Lower leg skin (tissue), 4 donors: Measurements from ENCODE around the gene KCNG3. TPM values are rescaled to one million over a fixed set of nuclear protein-coding genes. Genes with fewer than 3 reads are reported as not detected.

Experiments used
- DNase-seq, 2 donors: peaks; one replicate each; pipeline ENCODE4 v3.0.0-alpha.2; 2019; ENCODE audit warnings: low spot score in 2 of 2
- H3K4me3 ChIP-seq: fragments of 200-600 bp; sonication (generic); 2 replicates; pipeline ENCODE4 v1.5.1; 2017; ENCODE audit warnings: mild to moderate bottlenecking, low read depth; ENCODE audit not compliant: poor library complexity, severe bottlenecking
- POLR2A ChIP-seq, 2 donors: fragments of 450-650 bp; IDR thresholded peaks; one replicate each; pipeline ENCODE4 v1.6.1; 2016 to 2017; ENCODE audit warnings: antibody characterized with exemption in 2 of 2, mild to moderate bottlenecking in 1 of 2, moderate library complexity in 1 of 2
- WGBS, 2 donors: methylation state at CpG; one replicate each; pipeline ENCODE4 v1.1.5; 2018; 5-methylcytosine and 5-hydroxymethylcytosine counted together
- intact Hi-C: fragments of 100-400 bp; cut with DNase I; formaldehyde crosslinking; loops from one replicate; pipeline ENCODE4 v1.15.0; 2023; ENCODE audit warnings: low total_unique reads
- total RNA-seq, 4 donors: library from RNA; depleted of rRNA; stranded (reverse); fragments of >200 nt; gene quantifications; one replicate each; pipeline ENCODE4 v1.1.0, GENCODE V29; 2016
- TF ChIP-seq, protein P1 (sequence below), 3 donors: fragments of 450-650 bp; IDR thresholded peaks; one replicate each; pipeline ENCODE4 v1.5.1; 2016; ENCODE audit warnings: antibody characterized with exemption in 3 of 3, mild to moderate bottlenecking in 3 of 3, moderate library complexity in 2 of 3

KCNG3 gene
- total RNA-seq, 4 donors from 2014 or later = 0.25 to 0.98 (median 0.57) TPM

DNA sequence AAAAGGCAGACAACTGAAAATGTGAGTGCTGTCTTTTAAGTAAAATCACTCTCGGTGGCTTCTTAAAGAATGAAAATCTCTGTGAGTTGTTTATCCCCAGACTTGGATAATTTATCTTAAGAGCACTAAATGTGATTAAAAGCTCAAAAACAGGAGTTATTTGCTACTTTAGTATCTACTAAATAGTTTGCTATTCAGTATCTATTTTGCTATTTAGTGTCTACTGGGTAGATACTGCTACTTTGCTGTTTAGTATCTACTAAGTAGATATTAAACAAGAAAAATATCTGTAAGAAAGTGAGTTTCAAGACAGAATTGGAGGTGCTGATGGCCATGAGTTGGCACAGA lies 1.4 kb upstream of the KCNG3 start:
- no peak overlapping the region for H3K4me3 ChIP-seq
- no peak for TF ChIP-seq POLR2A (IDR thresholded peaks at IDR 0.05)
- DNase-seq = no peak
- 0% methylated on average over 1 of the region's 1 CpG for WGBS, 2 donors
- intact Hi-C loops = loop anchor here (10.0 kb wide), 1 partner anchor 170 kb away; no protein-coding TSS in a partner anchor

DNA sequence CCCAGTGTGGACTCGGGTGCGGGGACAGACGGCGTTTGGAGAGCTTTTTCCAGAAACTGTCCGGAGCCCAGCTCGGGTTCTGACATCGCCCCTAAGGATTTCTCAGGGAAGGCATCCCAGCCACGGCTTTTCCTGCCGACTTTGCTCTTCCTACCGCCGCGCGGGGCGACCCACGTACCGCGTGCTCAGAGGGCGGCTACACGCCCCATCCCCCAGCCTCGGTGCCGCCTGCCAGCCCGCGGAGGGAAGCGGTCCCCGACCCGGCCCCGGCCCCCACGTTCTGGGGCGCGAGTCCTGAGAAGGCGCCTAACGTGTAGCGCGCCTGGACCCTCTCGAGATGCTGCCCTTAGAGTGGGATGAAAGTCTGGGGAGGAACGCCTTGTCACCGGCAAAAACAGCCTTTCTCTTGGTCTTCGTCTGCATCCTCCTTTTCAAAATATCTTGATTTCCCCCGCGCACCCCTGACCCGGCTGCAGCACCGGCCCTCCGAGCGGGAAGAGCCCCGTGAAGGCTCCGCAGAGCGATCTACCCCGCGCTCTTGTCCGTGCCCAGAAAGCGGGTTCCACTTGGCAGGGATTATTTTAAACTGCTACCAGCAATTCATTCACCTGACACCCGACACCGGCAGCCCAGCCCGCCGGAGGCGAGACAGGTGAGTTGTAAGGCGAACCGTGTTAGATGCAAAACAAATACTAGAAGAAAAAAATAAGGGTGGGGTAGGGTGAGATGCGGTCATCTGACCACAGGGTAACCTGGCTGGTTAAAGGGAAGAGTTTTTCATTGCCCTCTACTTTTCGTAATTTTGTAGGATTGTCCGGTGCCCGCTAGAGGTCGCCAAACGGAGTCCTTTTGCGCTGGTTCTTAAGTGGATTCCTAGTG lies 812 bp upstream of the KCNG3 start:
- peak; percentile 59 to 93 for DNase-seq
- TF ChIP-seq POLR2A (IDR thresholded peaks at IDR 0.05) = no peak
- TF ChIP-seq, protein P1, sequence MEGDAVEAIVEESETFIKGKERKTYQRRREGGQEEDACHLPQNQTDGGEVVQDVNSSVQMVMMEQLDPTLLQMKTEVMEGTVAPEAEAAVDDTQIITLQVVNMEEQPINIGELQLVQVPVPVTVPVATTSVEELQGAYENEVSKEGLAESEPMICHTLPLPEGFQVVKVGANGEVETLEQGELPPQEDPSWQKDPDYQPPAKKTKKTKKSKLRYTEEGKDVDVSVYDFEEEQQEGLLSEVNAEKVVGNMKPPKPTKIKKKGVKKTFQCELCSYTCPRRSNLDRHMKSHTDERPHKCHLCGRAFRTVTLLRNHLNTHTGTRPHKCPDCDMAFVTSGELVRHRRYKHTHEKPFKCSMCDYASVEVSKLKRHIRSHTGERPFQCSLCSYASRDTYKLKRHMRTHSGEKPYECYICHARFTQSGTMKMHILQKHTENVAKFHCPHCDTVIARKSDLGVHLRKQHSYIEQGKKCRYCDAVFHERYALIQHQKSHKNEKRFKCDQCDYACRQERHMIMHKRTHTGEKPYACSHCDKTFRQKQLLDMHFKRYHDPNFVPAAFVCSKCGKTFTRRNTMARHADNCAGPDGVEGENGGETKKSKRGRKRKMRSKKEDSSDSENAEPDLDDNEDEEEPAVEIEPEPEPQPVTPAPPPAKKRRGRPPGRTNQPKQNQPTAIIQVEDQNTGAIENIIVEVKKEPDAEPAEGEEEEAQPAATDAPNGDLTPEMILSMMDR (IDR thresholded peaks at IDR 0.05) = peak in 1 of 3 donors; percentile 27
- WGBS, 2 donors = 0 to 1% methylated on average over 64 to 65 of the region's 65 CpGs
- intact Hi-C loops = loop anchor here (10.0 kb wide), 1 partner anchor 170 kb away; no protein-coding TSS in a partner anchor
- H3K4me3 ChIP-seq = peak overlapping the region; percentile 38

DNA sequence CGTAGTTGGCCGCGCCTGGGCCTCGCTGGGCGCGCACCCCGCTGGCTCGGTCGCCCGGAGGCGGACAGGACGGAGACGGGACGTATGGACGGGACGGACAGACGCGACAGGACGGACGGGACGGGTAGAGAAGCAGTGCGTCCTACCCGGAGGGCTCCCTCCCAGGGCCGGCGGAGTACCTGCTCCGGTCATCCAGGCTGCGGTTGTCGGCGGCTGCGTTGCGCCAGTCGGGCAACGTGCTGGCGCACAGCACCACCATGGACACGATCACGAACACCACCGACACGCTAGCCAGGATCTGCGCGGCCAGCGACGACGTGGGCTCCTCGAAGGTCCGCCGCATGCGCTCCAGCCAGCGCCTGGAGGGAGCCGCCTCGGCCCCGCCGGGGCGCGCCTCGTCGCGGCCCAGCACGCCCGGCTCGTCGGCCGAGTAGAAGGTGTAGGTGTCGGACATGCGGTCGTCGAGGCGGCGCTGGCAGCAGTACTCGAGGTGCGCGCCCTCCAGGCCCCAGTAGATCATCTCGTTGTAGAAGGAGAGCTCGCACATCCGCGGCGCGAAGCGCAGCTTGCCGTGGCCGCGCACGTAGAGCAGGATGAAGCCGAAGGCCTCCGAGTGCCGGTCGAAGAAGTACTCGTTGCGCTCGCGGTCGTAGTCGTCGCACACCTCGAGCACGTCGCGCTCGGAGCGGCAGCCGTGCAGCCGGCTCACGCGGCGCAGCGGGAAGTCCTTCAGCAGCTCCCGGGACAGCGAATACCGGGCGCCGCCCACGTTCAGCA lies 903 bp downstream of the KCNG3 start:
- 37 to 51% methylated on average over 45 to 73 of the region's 111 CpGs for WGBS, 2 donors
- no peak for DNase-seq
- H3K4me3 ChIP-seq = no peak overlapping the region
- TF ChIP-seq POLR2A (IDR thresholded peaks at IDR 0.05) = no peak
- TF ChIP-seq, protein P1 (IDR thresholded peaks at IDR 0.05) = no peak
- intact Hi-C loops = loop anchor here (10.0 kb wide), 1 partner anchor 172 kb away; no protein-coding TSS in a partner anchor

DNA sequence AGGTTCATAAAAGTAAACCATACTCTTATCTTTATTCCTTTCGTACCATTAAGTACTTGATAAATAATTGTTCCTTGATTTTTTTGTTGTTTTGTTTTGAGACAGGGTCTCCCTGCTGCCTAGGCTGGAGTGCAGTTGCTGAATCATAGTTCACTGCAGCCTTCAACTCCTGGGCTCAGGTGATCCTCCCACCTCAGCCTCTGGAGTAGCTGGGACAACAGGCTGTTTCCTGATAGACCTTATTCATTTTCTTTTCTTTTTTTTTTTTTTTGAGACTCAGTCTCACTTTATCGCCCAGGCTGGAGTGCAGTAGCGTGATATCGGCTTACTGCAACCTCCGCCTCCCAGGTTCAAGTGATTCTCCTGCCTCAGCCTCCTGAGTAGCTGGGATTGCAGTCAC lies 5.5 kb downstream of the KCNG3 start:
- 98% methylated on average over 5 of the region's 5 CpGs for WGBS, 2 donors
- DNase-seq = no peak
- no peak overlapping the region for H3K4me3 ChIP-seq
- TF ChIP-seq, protein P1 (IDR thresholded peaks at IDR 0.05) = no peak
- no peak for TF ChIP-seq POLR2A (IDR thresholded peaks at IDR 0.05)
- intact Hi-C loops = no loop called here

DNA sequence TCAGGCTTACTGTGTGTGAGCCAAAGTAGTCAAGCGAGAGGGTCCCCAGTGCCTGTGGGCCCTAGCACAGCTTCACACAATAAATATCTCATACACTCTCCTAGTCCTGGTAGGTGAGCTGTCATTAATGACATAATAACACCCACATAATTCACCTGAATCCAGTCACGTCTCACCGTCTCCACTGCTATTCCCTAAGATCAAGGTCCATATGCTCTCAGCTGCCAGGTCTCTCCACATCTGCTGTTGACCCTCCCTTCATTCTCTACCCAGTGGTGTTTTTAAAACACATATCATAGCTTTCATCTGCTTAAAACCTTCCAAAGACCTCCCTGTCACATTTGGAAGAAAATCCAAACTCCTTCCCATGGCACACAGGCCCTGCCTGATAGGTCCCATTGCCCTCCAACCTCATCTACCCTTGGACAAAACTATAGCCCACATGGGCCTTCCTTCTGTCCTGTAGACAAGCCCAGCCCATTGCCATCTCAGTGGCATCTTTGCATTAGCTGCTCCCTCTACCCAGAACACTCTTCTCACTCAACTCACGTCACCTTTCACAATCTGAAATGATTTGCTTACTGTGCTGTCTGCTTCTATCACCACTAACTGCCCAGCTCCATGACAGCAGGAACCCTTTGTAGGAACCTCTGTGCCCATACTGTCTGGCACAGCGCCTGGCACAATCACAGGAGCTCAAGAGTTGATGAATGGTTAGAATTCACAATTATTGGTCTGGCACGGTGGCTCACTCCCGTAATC lies 7.5 kb downstream of the KCNG3 start:
- WGBS, 2 donors = 93 to 95% methylated on average over 7 of the region's 7 CpGs
- no peak overlapping the region for H3K4me3 ChIP-seq
- TF ChIP-seq POLR2A (IDR thresholded peaks at IDR 0.05) = no peak
- TF ChIP-seq, protein P1 (IDR thresholded peaks at IDR 0.05) = no peak
- no peak for DNase-seq
- intact Hi-C loops = no loop called here
